ENCODE data around the gene GPR161.

GPR161 gene

GRCh38 chr1:168110896-168111545 lies 25.7 kb downstream of the GPR161 start:
- DNase-seq: no peak
- no peak for TF ChIP-seq GATA1 (IDR thresholded peaks at IDR 0.05; ENCODE audit: low read depth, low read length)
- no peak for TF ChIP-seq POLR2A (IDR thresholded peaks at IDR 0.05; ENCODE audit: low read length)

- TF ChIP-seq GATA1 (IDR thresholded peaks at IDR 0.05; ENCODE audit: low read depth, low read length): no peak
- no peak for TF ChIP-seq POLR2A (IDR thresholded peaks at IDR 0.05; ENCODE audit: low read length)
Measured at GRCh38 chr1:168106274-168106673, 30.5 kb downstream of the GPR161 start.

GRCh38 chr1:168105846-168106245 lies 30.9 kb downstream of the GPR161 start:
- no peak for DNase-seq
- TF ChIP-seq GATA1 (IDR thresholded peaks at IDR 0.05; ENCODE audit: low read depth, low read length) (no peak), POLR2A (IDR thresholded peaks at IDR 0.05; ENCODE audit: low read length) (no peak)

More at GRCh38 chr1:168106274-168106673, 30.5 kb downstream of the GPR161 start:
- no peak for DNase-seq

DNA sequence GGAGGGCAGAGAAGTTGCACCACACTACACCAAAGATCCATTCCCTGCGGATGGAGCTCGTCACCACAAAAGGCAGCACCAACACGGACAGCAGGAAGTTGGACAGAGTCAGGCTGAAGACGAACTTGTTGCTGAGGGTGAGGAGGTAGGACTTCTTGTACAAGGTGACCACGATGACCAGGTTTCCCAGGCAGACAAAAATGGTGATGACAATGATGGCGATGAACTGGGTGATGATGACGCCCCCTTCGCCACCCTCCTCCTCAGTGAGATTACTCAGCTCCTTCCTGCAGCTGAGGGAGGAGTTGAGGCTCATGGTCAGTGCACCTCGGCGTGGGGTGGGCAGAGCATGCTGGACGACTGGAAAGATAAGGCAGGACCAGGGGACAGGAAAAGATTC lies 32.2 kb downstream of the GPR161 start:
- TF ChIP-seq POLR2A (IDR thresholded peaks at IDR 0.05; ENCODE audit: low read length) (no peak), GATA1 (IDR thresholded peaks at IDR 0.05; ENCODE audit: low read depth, low read length) (no peak)
- DNase-seq: no peak

GRCh38 chr1:168102487-168102886 lies 34.2 kb downstream of the GPR161 start:
- no peak for DNase-seq
- TF ChIP-seq POLR2A (IDR thresholded peaks at IDR 0.05; ENCODE audit: low read length) (no peak), GATA1 (IDR thresholded peaks at IDR 0.05; ENCODE audit: low read depth, low read length) (no peak)

DNA sequence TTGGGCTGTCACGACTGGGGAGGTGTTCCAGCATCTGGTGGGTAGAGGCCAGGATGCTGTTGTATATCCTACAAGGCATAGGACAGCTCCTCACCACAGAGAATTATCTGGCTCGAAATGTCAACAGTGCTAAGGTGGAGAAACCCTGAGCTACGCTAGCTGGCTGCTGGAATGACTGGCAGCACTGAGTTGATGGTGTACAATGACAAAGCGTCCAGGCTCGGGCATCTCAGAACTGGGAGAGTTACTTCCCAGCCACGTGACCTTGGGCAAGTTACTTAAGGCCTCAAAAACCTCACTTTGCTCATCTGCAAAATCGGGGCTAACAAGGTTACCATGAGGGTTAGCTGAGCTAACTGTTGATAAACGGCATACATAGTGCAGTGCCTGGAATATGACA lies 35.4 kb downstream of the GPR161 start:
- no peak for TF ChIP-seq POLR2A (IDR thresholded peaks at IDR 0.05; ENCODE audit: low read length)
- TF ChIP-seq GATA1 (IDR thresholded peaks at IDR 0.05; ENCODE audit: low read depth, low read length): no peak

DNA sequence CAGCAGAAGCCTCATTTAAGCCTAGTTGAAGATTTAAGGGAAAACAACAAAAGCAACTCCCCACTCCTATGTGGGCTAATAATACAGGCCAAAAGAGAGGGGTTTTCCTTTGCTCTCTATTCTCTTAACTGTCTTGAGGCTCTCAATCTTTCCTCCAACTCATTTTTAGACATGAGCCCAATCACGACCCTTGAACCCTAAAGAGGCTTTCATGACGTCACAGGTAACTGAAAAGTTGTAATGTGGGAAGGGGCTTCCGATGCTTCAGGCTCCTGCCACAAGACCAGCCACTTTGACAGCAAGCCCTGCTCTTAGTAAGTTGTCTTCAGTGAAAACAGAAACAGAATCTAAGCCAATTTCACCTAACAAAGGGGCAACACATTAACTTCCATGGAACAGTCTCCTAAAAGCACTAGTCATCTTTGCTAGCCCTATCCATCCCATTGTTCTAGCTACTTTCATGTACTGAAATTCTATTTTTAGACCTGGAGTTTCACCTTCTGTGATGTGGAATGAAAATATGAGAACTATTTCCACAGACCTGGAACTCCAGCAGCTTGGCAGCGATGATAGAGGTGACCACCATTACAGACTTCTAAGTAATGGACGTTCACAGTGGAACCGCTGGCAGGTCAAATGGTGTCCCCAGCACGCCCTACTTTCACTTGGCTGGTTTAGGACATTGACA lies 36.3 kb downstream of the GPR161 start:
- TF ChIP-seq POLR2A (IDR thresholded peaks at IDR 0.05; ENCODE audit: low read length) (no peak), GATA1 (IDR thresholded peaks at IDR 0.05; ENCODE audit: low read depth, low read length) (no peak)
- DNase-seq: no peak

More for the DNA sequence above, 35.4 kb downstream of the GPR161 start:
- DNase-seq: no peak

DNA sequence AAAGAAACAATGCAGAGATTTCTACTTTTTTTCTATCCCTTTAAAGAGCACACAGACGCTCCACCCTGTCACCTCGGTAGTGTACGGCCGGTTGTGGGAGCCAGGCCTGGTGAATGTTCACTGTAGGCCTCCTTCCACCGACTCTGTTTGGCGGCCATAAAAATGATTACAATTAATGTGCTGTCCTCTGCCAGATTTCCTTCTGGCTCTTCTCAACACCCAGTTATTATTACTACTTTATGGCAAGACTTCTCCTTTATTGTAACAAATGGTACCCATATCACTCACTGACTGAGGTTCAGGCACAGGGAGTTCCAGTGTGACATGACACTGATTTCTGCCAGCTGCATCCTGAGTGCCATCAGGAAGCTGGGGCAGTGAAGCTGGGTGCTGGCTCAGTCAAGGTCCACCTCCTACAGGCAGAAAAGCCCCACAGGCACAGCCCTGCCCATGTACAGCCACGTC lies 37.4 kb downstream of the GPR161 start:
- TF ChIP-seq GATA1 (IDR thresholded peaks at IDR 0.05; ENCODE audit: low read depth, low read length): no peak
- no peak for TF ChIP-seq POLR2A (IDR thresholded peaks at IDR 0.05; ENCODE audit: low read length)

DNA sequence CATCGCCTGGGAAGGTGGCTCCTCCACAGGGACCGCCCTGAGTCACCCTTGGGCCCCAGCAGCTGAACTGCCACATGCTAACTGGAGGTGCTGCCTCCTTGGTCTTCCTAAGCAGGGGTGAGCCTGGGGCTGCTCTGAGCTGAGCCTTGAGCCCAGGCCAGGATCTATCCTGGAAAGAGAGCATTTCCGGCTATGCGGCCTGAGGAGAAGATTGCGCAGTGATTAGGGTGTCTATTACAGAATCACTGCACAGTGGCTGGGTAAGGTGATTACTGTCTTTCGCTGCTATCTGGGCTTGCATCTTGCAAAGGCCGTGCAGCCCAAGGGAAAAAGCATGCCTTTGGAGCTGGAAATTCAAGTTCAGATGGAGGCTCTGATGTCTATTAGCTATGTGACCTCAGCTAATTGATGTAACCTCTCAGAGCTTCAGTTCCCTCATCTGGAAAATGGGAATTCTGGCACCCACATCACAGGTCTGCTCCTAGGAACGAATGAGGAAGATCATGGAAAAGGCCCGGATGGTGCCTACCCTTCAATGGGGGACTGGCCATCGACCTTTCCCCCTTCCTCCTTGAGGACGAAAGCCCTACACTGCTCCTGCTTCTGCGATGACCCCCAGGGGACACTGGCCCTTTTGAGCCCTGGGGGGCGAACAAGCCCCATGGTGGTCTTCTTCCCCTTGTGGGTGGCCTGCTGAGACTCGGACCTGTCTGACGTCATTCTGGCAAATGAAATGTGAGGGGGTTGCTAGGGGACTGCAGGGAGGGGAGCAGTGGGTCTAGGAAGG lies 38.0 kb downstream of the GPR161 start:
- DNase-seq: no peak
- TF ChIP-seq POLR2A (IDR thresholded peaks at IDR 0.05; ENCODE audit: low read length) (no peak), GATA1 (IDR thresholded peaks at IDR 0.05; ENCODE audit: low read depth, low read length) (no peak)

More for the DNA sequence above, 37.4 kb downstream of the GPR161 start:
- no peak for DNase-seq

DNA sequence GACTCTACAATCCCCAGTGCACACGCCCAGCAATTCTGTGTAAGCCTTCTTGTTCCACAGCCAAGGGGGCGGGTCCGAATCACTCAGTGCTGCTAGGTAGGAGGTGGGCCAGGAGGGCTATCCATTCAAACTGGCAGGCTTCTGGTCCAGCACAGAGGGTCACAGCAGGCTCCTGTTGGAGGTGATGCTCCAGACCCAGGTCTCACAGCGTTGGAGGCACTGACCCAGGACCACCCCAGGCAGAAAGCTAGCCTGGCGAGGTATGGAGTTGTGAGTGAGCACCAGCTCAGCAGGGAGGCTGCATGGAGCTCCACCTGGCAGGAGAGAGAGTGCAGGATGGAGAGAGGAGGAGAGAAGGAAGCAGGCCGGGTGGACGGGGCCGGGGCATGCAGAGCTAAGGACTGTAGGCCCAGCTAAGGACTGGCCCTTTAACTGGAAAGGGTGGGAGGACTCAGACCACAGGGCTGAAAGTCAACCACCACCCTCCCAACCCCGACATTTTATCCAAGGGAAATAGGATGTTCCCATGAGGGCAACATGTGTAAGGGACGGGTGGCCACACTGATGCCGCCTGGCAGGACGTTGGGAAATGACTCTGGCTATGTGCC lies 38.7 kb downstream of the GPR161 start:
- TF ChIP-seq POLR2A (IDR thresholded peaks at IDR 0.05; ENCODE audit: low read length): no peak
- TF ChIP-seq GATA1 (IDR thresholded peaks at IDR 0.05; ENCODE audit: low read depth, low read length): no peak
- no peak for DNase-seq

GRCh38 chr1:168096296-168097165 lies 40.2 kb downstream of the GPR161 start:
- TF ChIP-seq POLR2A (IDR thresholded peaks at IDR 0.05; ENCODE audit: low read length): no peak
- no peak for DNase-seq

DNA sequence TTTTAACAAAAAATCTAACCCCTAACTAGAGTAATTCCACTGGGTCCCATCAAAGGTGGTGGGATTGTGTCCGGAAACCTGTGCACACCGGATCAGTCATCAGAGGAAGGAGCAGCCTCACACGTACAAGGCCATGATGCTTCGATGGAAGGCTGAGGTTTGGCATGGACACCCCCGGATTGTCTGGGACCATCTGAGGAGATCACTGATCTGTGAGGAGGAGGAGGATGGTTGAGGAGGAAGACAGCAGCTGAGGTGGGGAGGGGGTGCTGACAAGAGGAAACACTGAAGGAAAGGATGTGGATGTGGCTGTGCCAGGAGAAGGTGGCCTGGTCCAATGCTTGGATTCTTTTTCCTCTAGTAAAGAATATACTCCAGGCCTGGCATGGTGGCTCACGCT lies 41.3 kb downstream of the GPR161 start:
- DNase-seq: no peak
- no peak for TF ChIP-seq GATA1 (IDR thresholded peaks at IDR 0.05; ENCODE audit: low read depth, low read length)
- no peak for TF ChIP-seq POLR2A (IDR thresholded peaks at IDR 0.05; ENCODE audit: low read length)

GRCh38 chr1:168093616-168094015 lies 43.1 kb downstream of the GPR161 start:
- DNase-seq: no peak
- TF ChIP-seq GATA1 (IDR thresholded peaks at IDR 0.05; ENCODE audit: low read depth, low read length): no peak
- no peak for TF ChIP-seq POLR2A (IDR thresholded peaks at IDR 0.05; ENCODE audit: low read length)
